Panc1 (cell line): ENCODE measurements around the gene PPBP. TPM values are rescaled to one million over a fixed set of nuclear protein-coding genes. Genes with fewer than 3 reads are reported as not detected.

Experiments
- ATAC-seq: fragments of 200-7000 bp; cut with Tn5 transposase; 2 replicates; pipeline ENCODE4 v1.9.1; 2020; ENCODE audit warnings: mild to moderate bottlenecking, moderate library complexity
- BruUV-seq: library from RNA; stranded (reverse); fragments of 400-500 nt; replicated peaks from 2 replicates; lab custom pipeline; 2021; lab: Mats Ljungman, UMichigan
- CTCF ChIA-PET: fragments of 300-600 bp; sonication (Branson Sonifier 250); formaldehyde crosslinking; loops from one replicate; lab custom pipeline; 2022; ENCODE audit warnings: antibody characterized with exemption; lab: Charles Lee
- POLR2A ChIA-PET: fragments of 300-600 bp; sonication (Branson Sonifier 250); formaldehyde crosslinking; loops from one replicate; lab custom pipeline; 2022; ENCODE audit warnings: antibody characterized with exemption; lab: Charles Lee
- DNase-seq: peaks from one replicate; pipeline ENCODE4 v3.0.0-alpha.2; 2010; ENCODE audit warnings: low read depth, low spot score
- H3K27ac ChIP-seq: 2 replicates; pipeline ENCODE4 v1.5.1; 2011; ENCODE audit warnings: mild to moderate bottlenecking, low read length, inconsistent platforms
- H3K27me3 ChIP-seq: fragments of 200-500 bp; sonication (Bioruptor generic); 2 replicates; pipeline ENCODE4 v1.6.0; 2014; ENCODE audit warnings: low read length, inconsistent platforms; ENCODE audit not compliant: control insufficient read depth, insufficient read depth
- H3K36me3 ChIP-seq: fragments of 200-500 bp; sonication (Bioruptor generic); 2 replicates; pipeline ENCODE4 v1.5.1; 2014; ENCODE audit warnings: inconsistent platforms, mild to moderate bottlenecking, low read length, moderate library complexity; ENCODE audit not compliant: control insufficient read depth, insufficient read depth
- H3K4me1 ChIP-seq: 2 replicates; pipeline ENCODE4 v1.5.1; 2011; ENCODE audit warnings: inconsistent platforms, mild to moderate bottlenecking, low read length, moderate library complexity; ENCODE audit not compliant: control insufficient read depth, insufficient read depth
- H3K4me3 ChIP-seq, 2 experiments: 2 replicates each; pipeline ENCODE4 v1.5.1; 2011 to 2012; ENCODE audit warnings: low read depth in 2 of 2, low read length in 2 of 2, mild to moderate bottlenecking in 2 of 2, inconsistent platforms in 1 of 2, moderate library complexity in 1 of 2
- H3K9me3 ChIP-seq: fragments of 200-500 bp; sonication (Bioruptor generic); 2 replicates; pipeline ENCODE4 v1.5.1; 2014; ENCODE audit warnings: low read depth, mild to moderate bottlenecking, inconsistent platforms, low read length, moderate library complexity; ENCODE audit not compliant: control insufficient read depth, insufficient read depth
- CTCF ChIP-seq: fragments of 450-650 bp; IDR thresholded peaks from 2 replicates; pipeline ENCODE4 v1.5.1; 2017; ENCODE audit warnings: mild to moderate bottlenecking
- POLR2AphosphoS5 ChIP-seq: IDR thresholded peaks from 2 replicates; pipeline ENCODE4 v1.6.1; 2012; ENCODE audit warnings: mild to moderate bottlenecking, low read depth, low read length, moderate library complexity
- REST ChIP-seq, 2 experiments: IDR thresholded peaks; 2 replicates each; pipeline ENCODE4 v1.6.1; 2011 to 2012; ENCODE audit warnings: low read depth in 2 of 2, control low read depth in 1 of 2, low read length in 1 of 2, mild to moderate bottlenecking in 1 of 2, moderate library complexity in 1 of 2; ENCODE audit not compliant: insufficient read depth in 1 of 2
- SIN3A ChIP-seq: IDR thresholded peaks from 2 replicates; pipeline ENCODE4 v1.6.1; 2012; ENCODE audit warnings: low read depth, mild to moderate bottlenecking, low read length, moderate library complexity, borderline replicate concordance; ENCODE audit not compliant: insufficient read depth
- TCF7L2 ChIP-seq: IDR thresholded peaks from 2 replicates; pipeline ENCODE4 v1.6.1; 2011; ENCODE audit warnings: mild to moderate bottlenecking, low read depth, low read length, inconsistent platforms
- in situ Hi-C: cut with HindIII; loops from 2 replicates; pipeline ENCODE4 v1.10.0; 2016; ENCODE audit warnings: low sequenced_read_pairs, low pct_unique_long_range_greater_than_20kb
- intact Hi-C: fragments of 100-400 bp; cut with micrococcal nuclease; formaldehyde crosslinking; loops from one replicate; pipeline ENCODE4 v1.10.0; 2022; ENCODE audit not compliant: unreplicated experiment
- total RNA-seq: library from RNA; stranded (reverse); gene quantifications from one replicate; pipeline ENCODE4 v1.2.1, GENCODE V29; 2021; ENCODE audit not compliant: unreplicated experiment

PPBP gene
- total RNA-seq, 1 experiment from 2014 or later, result not detected

GRCh38 chr4:74018116-74018515, 30.1 kb upstream of the PPBP start:
- ChIA-PET CTCF (no interaction called here), POLR2A (no interaction called here)
- no peak overlapping the region for H3K4me3 ChIP-seq
- in situ Hi-C loops, result no loop called here
- ATAC-seq, result no peak
- DNase-seq, result no peak
- TF ChIP-seq POLR2AphosphoS5, result no peak
- TF ChIP-seq TCF7L2, result no peak
- no peak for TF ChIP-seq CTCF
- TF ChIP-seq SIN3A, result no peak
- no TSS peak for BruUV-seq
- no peaks in the 10 kb centered on the region for H3K36me3 ChIP-seq
- H3K27me3 ChIP-seq, result no peaks in the 10 kb centered on the region
- H3K4me1 ChIP-seq, result no peaks in the 10 kb centered on the region
- intact Hi-C loops, result no loop called here
- H3K27ac ChIP-seq, result no peak overlapping the region
- H3K9me3 ChIP-seq, result no peaks in the 10 kb centered on the region

GRCh38 chr4:74016068-74016467, 28.1 kb upstream of the PPBP start:
- CTCF ChIA-PET, result no interaction called here
- Histone ChIP-seq H3K4me1 (no peaks in the 10 kb centered on the region), H3K4me3 (no peak overlapping the region), H3K9me3 (no peaks in the 10 kb centered on the region), H3K27me3 (no peaks in the 10 kb centered on the region), H3K27ac (no peak overlapping the region), H3K36me3 (no peaks in the 10 kb centered on the region)
- intact Hi-C loops (no loop called here), in situ Hi-C loops (no loop called here)
- TF ChIP-seq POLR2AphosphoS5 (no peak), TCF7L2 (no peak), REST (IDR thresholded peaks at IDR 0.05; ENCODE audit: insufficient read depth in 1 of 2, low read depth in 2 of 2, low read length in 1 of 2) (no peak), CTCF (no peak), SIN3A (no peak)
- DNase-seq (no peak), ATAC-seq (no peak)
- no TSS peak for BruUV-seq
- POLR2A ChIA-PET, result no interaction called here
